Mucosa of gallbladder (tissue), 1 donor: ENCODE measurements around the gene C2orf92. TPM values are rescaled to one million over a fixed set of nuclear protein-coding genes. Genes with fewer than 3 reads are reported as not detected.

Source experiments
- DNase-seq: peaks from one replicate; pipeline ENCODE4 v3.0.0-alpha.2; 2020; ENCODE audit warnings: low spot score
- total RNA-seq: library from RNA; stranded (reverse); gene quantifications from one replicate; pipeline ENCODE4 v1.2.1, GENCODE V29; 2021
- donor health status: DM: no; HTN: no; CAD: no.

Gene C2orf92
- total RNA-seq, 1 donor from 2014 or later = 4.8 TPM

GRCh38 chr2:97730245-97730644 lies 60.7 kb downstream of the C2orf92 start:
- no peak for DNase-seq

DNA sequence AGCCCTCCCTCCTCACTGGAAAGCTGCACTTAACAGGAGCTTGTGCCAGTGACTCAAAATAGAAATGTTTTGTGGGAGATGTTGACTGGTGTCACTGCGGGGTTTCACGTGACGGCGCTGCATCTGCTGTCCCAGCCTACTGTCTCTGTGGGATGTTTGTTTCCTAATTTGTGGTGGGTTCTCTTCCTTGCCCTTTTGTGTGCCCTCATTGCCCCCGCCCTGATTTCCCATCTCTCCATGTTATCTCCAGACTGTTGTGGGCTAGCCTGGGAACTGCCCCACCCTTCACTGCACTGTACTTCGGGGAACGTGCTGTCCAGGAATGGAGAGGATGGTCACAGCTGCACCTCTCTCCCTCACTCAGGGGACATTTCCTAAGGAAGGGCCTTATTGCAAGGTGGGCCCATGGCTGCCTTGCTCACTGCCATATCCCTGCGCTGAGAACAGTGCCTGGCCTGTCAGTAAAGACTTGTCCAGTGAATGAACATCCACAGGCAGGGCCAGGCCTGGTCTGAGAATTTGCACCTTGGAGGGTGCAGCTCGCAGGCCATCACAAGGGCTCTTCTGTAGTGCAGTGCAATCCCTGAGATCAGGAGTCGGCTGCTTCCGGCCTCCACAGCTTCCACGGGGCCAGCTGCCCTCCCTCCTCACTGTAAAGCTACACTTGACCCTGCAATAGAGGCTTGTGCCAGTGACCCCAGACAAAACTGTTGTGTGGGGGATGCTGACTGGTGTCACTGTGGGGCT lies 61.9 kb downstream of the C2orf92 start:
- no peak for DNase-seq

GRCh38 chr2:97732436-97733340 lies 63.2 kb downstream of the C2orf92 start:
- DNase-seq = no peak

DNA sequence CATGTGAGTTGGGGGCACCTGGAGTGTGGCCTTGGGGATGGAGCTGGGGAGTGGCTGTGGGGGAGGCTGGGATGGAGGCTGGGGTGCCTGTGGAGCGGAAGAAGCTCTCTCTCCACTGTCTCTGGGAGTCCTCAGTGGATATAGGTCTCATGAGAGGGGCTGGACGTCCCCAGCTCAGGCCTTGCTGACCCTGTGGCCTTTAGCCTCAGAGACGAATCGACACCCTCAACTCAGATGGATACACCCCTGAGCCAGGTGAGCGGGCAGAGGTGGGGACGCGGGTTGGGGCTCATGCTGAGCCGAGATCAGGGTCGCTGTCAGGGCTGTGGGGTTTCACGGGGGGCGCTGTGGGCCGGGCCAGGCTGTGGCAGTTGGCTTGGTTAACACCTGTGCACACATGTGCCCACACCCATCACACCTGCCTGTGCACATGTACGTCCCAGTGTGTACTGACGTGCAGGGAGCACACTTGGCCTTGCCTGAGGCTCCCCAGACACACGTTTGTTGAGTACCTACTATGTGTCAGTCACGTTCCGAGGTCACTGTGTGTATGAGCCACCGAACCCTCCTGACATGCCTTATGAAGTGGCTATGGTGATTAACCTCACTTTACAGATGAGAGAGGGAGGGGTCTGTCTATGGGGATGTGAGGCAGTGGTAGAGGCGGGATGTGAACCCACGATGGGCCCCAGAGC lies 64.0 kb downstream of the C2orf92 start:
- DNase-seq = no peak

DNA sequence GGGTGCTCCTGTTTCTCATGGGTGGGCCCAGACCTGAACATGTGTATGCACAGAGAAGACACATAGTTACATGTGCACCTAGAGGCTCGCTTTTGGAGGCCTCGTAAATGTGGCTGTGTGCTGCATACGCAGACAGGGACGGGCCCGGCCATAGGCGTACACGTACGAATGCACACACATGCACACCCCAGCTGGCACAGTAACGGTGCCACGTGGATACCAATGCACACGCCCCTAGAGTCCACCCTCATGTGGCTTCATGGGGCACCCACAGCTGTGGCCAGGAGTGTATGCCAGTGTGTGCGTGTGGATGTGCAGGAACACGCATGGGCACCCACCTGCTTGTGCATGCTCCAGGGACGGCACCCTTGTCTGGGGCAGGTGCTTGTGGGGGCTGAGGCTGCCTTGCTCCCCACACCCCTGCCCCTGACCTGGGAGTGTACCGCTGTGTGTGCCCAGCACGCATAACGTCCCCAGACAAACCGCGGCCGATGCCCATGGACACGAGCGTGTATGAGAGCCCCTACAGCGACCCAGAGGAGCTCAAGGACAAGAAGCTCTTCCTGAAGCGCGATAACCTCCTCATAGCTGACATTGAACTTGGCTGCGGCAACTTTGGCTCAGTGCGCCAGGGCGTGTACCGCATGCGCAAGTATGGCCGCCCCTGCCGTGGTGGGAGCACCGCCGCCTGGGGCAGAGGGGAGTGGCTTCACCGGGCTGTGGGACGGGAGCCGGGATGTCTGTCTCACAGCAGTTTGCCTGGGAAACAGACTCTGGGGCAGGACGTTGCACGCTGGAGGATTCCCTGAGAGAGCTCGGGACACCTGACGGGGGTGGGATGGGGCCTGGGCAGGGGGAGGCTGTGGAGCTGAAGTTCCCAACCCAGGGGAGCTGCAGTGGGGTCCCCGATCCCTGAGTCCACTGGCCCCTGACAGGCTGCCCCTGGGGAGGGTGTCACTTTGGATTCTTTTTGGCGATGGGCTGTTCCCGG lies 64.8 kb downstream of the C2orf92 start:
- DNase-seq = no peak

DNA sequence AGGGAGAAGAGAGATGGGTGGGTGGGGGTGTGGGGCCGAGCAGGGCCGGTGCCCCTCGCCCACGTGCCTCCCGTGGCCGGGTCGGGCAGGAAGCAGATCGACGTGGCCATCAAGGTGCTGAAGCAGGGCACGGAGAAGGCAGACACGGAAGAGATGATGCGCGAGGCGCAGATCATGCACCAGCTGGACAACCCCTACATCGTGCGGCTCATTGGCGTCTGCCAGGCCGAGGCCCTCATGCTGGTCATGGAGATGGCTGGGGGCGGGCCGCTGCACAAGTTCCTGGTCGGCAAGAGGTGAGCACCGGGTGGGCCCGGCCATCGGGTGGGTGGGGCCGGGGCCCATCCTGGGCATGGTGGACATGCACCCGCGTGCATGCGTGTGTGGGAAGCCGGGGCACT lies 65.6 kb downstream of the C2orf92 start:
- DNase-seq = no peak

- no peak for DNase-seq
These were observed 66.7 kb downstream of the C2orf92 start for GRCh38 chr2:97736185-97736584.

GRCh38 chr2:97736608-97737330 lies 67.3 kb downstream of the C2orf92 start:
- DNase-seq = no peak

DNA sequence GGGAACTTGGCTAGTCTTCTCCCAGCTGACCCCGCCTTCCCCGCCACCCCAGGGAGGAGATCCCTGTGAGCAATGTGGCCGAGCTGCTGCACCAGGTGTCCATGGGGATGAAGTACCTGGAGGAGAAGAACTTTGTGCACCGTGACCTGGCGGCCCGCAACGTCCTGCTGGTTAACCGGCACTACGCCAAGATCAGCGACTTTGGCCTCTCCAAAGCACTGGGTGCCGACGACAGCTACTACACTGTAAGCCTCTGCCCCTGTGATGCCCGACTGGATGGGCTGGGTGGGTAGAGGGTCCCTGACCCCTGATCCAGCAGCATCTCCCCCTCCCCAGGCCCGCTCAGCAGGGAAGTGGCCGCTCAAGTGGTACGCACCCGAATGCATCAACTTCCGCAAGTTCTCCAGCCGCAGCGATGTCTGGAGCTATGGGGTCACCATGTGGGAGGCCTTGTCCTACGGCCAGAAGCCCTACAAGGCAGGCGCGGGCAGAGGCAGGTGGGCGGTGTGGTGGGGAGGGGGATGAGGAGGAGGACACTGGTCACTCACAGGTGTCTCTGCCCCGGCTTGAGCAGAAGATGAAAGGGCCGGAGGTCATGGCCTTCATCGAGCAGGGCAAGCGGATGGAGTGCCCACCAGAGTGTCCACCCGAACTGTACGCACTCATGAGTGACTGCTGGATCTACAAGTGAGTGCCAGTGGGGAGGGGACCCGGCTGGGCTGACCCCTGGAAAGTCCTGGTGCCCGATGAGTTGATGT lies 68.1 kb downstream of the C2orf92 start:
- DNase-seq = no peak

- DNase-seq = no peak
These were observed 68.9 kb downstream of the C2orf92 start for GRCh38 chr2:97738179-97739019.

- DNase-seq = no peak
These were observed 69.7 kb downstream of the C2orf92 start for GRCh38 chr2:97739020-97739892.

- no peak for DNase-seq
These were observed 70.4 kb downstream of the C2orf92 start for GRCh38 chr2:97739893-97740245.

DNA sequence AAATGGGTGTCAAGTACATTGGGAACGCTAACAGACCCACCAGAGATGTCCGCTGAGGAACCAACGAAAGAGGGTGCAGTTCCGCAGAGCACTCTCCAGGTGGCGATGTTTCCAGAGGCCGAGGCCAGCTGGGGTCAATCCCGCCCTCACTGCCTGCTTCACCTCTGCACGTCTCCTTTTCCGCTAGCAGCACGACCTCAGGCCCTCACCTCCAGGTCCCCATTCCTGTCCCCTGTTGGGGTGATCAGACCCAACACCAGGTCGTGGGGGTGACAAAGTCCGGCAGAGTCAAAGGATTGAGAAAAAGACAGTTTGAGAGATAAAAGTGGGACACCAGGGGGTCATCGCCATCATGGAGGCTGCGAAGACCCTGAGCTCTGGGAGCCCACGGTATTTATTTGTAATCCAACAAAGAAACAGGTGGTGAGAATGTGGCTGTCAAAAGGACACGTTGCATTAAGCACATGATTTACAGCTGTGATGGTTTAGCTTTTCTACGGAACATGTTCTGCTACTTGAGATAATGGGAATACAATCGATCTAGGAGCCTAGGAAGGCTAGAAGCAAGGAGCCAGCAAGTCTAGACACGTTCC lies 71.2 kb downstream of the C2orf92 start:
- DNase-seq = no peak

- no peak for DNase-seq
These were observed 71.7 kb downstream of the C2orf92 start for GRCh38 chr2:97741251-97741650.

DNA sequence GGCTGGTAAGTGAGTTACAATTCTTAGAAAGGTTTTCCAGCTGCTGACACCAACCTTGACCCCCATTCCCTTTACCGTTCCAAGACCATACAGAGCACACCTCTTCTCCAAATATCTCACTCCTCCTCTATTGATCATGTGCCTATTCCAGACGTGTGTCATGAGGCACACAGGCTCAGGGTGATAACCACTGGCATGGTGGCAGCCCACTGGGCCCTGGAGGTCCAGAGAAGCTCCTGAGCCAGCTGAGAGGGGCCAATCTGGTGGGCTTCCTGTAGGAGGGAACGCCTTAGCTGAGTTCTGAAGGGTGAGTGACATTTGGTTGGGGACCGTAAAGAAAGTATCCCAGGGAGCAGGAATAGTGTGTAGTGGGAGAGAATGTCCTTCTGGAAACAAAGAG lies 72.2 kb downstream of the C2orf92 start:
- DNase-seq = no peak

DNA sequence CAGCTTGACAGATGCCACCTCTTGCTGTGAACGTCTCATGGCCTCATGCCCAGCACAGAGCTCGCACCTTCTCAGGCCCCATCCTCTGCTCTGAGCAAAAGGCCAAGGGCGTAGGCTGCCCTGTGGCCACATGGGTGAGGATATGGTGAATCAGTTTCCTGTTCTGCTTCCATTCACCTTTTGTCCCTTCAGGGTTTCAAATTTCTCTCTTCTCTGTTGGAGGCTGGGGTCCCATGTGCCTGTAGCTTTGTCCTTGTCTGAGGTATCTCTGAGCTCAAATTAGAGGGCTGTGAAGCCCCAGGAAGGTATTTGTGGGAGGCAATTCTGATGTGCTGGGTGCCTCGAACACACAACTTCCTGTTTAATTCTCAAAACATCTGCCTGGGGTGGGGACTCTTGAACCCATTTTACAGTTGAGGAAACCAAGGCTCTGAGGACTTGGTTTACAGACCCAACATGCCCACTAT lies 72.9 kb downstream of the C2orf92 start:
- no peak for DNase-seq

- DNase-seq = no peak
These were observed 74.4 kb downstream of the C2orf92 start for GRCh38 chr2:97743913-97744312.
